ENCODE measurements around the gene TMUB2.
"Not testable (repeated sequence)": the region's sequence is repeated elsewhere in the genome, so short reads cannot be mapped to it uniquely, and the experiment has no call there.

Gene TMUB2

DNA sequence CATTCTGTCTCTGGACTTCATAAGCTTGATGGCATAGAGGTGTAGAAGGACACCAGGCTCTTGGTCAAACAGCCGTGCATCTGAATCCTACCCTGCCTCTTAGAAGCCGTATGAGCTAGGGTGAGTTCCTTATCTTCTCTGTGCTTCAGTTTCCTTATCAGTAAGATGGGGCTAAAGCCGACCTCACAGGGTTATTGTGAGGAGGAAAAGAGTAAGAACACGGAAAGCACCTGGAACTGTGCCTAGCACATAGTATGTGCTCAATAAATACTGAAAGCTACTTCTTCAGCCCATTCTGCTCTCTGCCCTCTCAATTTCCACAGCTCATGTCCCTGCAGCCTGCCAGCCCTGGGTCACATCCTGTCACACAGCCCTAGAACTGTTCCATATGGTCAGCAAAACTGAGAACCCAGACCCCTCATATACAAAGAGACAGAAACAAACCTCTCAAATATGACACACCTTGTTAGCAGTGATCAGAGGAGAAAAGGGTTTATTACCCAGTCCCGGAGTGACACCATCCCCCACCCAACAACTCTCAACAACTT is 49.7 kb downstream of the TMUB2 start:
- no peak for DNase-seq (ENCODE audit: low spot score)
- TF ChIP-seq, protein P1, sequence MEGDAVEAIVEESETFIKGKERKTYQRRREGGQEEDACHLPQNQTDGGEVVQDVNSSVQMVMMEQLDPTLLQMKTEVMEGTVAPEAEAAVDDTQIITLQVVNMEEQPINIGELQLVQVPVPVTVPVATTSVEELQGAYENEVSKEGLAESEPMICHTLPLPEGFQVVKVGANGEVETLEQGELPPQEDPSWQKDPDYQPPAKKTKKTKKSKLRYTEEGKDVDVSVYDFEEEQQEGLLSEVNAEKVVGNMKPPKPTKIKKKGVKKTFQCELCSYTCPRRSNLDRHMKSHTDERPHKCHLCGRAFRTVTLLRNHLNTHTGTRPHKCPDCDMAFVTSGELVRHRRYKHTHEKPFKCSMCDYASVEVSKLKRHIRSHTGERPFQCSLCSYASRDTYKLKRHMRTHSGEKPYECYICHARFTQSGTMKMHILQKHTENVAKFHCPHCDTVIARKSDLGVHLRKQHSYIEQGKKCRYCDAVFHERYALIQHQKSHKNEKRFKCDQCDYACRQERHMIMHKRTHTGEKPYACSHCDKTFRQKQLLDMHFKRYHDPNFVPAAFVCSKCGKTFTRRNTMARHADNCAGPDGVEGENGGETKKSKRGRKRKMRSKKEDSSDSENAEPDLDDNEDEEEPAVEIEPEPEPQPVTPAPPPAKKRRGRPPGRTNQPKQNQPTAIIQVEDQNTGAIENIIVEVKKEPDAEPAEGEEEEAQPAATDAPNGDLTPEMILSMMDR (IDR thresholded peaks at IDR 0.05; ENCODE audit: extremely low read depth, missing control alignments), result no peak

GRCh38 chr17:44237886-44238285 is 51.1 kb downstream of the TMUB2 start:
- DNase-seq (ENCODE audit: low spot score), result not testable (repeated sequence)

GRCh38 chr17:44241106-44241624 is 54.4 kb downstream of the TMUB2 start:
- TF ChIP-seq, protein P1 (IDR thresholded peaks at IDR 0.05; ENCODE audit: extremely low read depth, missing control alignments), result no peak
- DNase-seq (ENCODE audit: low spot score), result no peak

Data from GM20000 (cell line).